Liver (tissue), 9 donors: ENCODE measurements around the gene TLL2. TPM values are rescaled to one million over a fixed set of nuclear protein-coding genes. Genes with fewer than 3 reads are reported as not detected.

Source experiments
- DNase-seq: peaks from one replicate; pipeline ENCODE4 v3.0.0-alpha.2; 2017; ENCODE audit warnings: low spot score
- H3K27ac ChIP-seq, 2 donors: one replicate each; pipeline ENCODE4 v1.7.0; 2013; ENCODE audit warnings: inconsistent platforms in 2 of 2, low read length in 2 of 2, control low read depth in 1 of 2, low read depth in 1 of 2, mild to moderate bottlenecking in 1 of 2
- H3K27me3 ChIP-seq, 4 donors: one replicate each; pipeline versions ENCODE4 v1.6.1 to v1.7.0; 2013; ENCODE audit warnings: low read length in 3 of 4, inconsistent platforms in 1 of 4, mild to moderate bottlenecking in 1 of 4, moderate library complexity in 1 of 4; ENCODE audit not compliant: control insufficient read depth in 4 of 4, insufficient read depth in 4 of 4
- H3K36me3 ChIP-seq, 4 donors: one replicate each; pipeline versions ENCODE4 v1.6.1 to v1.7.0; 2013; ENCODE audit warnings: low read length in 3 of 4, mild to moderate bottlenecking in 3 of 4, low read depth in 1 of 4, moderate library complexity in 1 of 4; ENCODE audit not compliant: control insufficient read depth in 4 of 4, insufficient read depth in 3 of 4
- H3K4me1 ChIP-seq, 4 donors: one replicate each; pipeline versions ENCODE4 v1.6.1 to v1.7.0; 2013; ENCODE audit warnings: low read length in 3 of 4, mild to moderate bottlenecking in 3 of 4, moderate library complexity in 1 of 4; ENCODE audit not compliant: control insufficient read depth in 4 of 4, insufficient read depth in 4 of 4
- H3K4me3 ChIP-seq, 3 donors: one replicate each; pipeline versions ENCODE4 v1.6.1 to v1.7.0; 2013; ENCODE audit warnings: low read length in 3 of 3, control low read depth in 1 of 3, low read depth in 1 of 3, mild to moderate bottlenecking in 1 of 3
- H3K9ac ChIP-seq, 2 donors: one replicate each; pipeline ENCODE4 v1.7.0; 2013; ENCODE audit warnings: low read length in 2 of 2, mild to moderate bottlenecking in 2 of 2, moderate library complexity in 2 of 2, control low read depth in 1 of 2, low read depth in 1 of 2
- H3K9me3 ChIP-seq, 4 donors: one replicate each; pipeline versions ENCODE4 v1.6.1 to v1.7.0; 2013; ENCODE audit warnings: low read length in 3 of 4; ENCODE audit not compliant: control insufficient read depth in 4 of 4
- EGR1 ChIP-seq, 2 donors: IDR thresholded peaks; 2 replicates each; pipeline ENCODE4 v1.6.1; 2016 to 2018; ENCODE audit warnings: antibody characterized with exemption in 2 of 2, low read depth in 2 of 2
- HNF4G ChIP-seq: IDR thresholded peaks from 2 replicates; pipeline ENCODE4 v1.6.1; 2016; ENCODE audit warnings: antibody characterized with exemption
- RAD21 ChIP-seq, 2 donors: IDR thresholded peaks; 2 replicates each; pipeline ENCODE4 v1.6.1; 2016; ENCODE audit warnings: antibody characterized with exemption in 2 of 2, mild to moderate bottlenecking in 2 of 2
- REST ChIP-seq: IDR thresholded peaks from 2 replicates; pipeline ENCODE4 v1.6.1; 2016; ENCODE audit warnings: antibody characterized with exemption, mild to moderate bottlenecking
- SP1 ChIP-seq: IDR thresholded peaks from 2 replicates; pipeline ENCODE4 v1.6.1; 2018; ENCODE audit warnings: antibody characterized with exemption, mild to moderate bottlenecking
- TAF1 ChIP-seq: conservative IDR thresholded peaks from 2 replicates; pipeline ENCODE4 v1.6.1; 2016; ENCODE audit warnings: antibody characterized with exemption, mild to moderate bottlenecking
- WGBS: extraction: QIAGEN DNeasy Blood & Tissue Kit; methylation state at CpG from one replicate; pipeline ENCODE4 v1.1.7; 2013; 5-methylcytosine and 5-hydroxymethylcytosine counted together
- polyA plus RNA-seq, 2 donors: library from polyadenylated mRNA; stranded (reverse) in 1 of 2; unstranded in 1 of 2; fragments of 200-250 nt in 1 of 2; fragments of >200 nt in 1 of 2; fragmentation: Nextera tagmentation in 1 of 2; extraction: Ambion mirVana in 1 of 2; gene quantifications; one replicate each; pipeline versions ENCODE4 v1.2.1 to v1.2.3, GENCODE V29; 2013 to 2015
- total RNA-seq, 2 donors: library from RNA; depleted of rRNA; stranded (reverse); fragments of >200 nt; gene quantifications; one replicate each; pipeline ENCODE4 v1.2.3, GENCODE V29; 2014
- TF ChIP-seq, protein P1 (sequence below): fragments of 150-350 bp; IDR thresholded peaks from 2 replicates; pipeline ENCODE4 v1.5.1; 2017; ENCODE audit warnings: improper control_type of control experiment, low read depth, low read length; ENCODE audit not compliant: missing input control
- TF ChIP-seq, protein P2 (sequence below): IDR thresholded peaks from 2 replicates; pipeline ENCODE4 v1.6.1; 2016; ENCODE audit warnings: antibody characterized with exemption
- donor health status: healthy.
- donor health status: healthy.
- donor health status: healthy.
- donor health status: healthy.
- donor health status: healthy.

Gene TLL2
- total and polyA plus RNA-seq, 4 donors = 0.06 to 0.19 (median 0.08) TPM; not detected in 1

DNA sequence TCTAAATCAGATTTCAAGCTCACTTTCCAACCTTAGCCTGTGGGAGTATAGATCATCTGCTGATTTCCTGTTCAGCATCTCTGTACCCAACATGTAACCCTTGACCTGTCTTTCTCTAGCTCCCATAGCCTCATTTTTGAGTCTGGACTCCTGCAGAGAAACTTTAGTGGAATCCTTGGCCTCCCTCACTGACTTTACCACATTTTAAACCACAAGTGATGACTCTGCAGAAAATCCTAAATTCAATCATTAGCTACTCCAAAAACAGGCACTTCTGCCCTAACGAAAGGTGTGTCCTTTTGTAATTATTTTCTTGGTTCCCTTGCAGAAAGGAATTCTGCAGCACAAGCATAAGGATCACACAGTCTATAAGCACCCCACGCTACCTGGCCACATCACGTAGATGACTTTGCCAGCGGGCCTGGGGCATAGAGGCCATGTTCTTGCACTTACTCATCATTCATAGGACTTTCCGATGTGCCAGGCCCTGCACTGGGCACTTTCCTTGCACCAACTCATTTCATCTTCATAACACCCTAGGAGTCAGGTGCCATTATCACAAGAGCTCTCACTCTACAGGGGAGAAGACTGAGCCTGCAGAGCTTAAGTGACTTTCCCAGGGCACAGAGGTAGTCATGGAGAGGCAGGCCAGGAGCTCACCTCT, 97.7 kb downstream of the TLL2 start:
- no peaks in the 10 kb centered on the region for H3K9me3 ChIP-seq
- H3K9ac ChIP-seq = no peak overlapping the region
- no peaks in the 10 kb centered on the region for H3K36me3 ChIP-seq
- H3K27ac ChIP-seq = no peak overlapping the region
- WGBS = 91% methylated on average over 5 of the region's 5 CpGs
- DNase-seq = no peak
- H3K27me3 ChIP-seq = peaks cover 0 to 9% (median 1%) of the 10 kb centered on the region in 4 donors
- no peak overlapping the region for H3K4me3 ChIP-seq
- TF ChIP-seq, protein P1, sequence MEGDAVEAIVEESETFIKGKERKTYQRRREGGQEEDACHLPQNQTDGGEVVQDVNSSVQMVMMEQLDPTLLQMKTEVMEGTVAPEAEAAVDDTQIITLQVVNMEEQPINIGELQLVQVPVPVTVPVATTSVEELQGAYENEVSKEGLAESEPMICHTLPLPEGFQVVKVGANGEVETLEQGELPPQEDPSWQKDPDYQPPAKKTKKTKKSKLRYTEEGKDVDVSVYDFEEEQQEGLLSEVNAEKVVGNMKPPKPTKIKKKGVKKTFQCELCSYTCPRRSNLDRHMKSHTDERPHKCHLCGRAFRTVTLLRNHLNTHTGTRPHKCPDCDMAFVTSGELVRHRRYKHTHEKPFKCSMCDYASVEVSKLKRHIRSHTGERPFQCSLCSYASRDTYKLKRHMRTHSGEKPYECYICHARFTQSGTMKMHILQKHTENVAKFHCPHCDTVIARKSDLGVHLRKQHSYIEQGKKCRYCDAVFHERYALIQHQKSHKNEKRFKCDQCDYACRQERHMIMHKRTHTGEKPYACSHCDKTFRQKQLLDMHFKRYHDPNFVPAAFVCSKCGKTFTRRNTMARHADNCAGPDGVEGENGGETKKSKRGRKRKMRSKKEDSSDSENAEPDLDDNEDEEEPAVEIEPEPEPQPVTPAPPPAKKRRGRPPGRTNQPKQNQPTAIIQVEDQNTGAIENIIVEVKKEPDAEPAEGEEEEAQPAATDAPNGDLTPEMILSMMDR = no peak
- no peak for TF ChIP-seq TAF1
- TF ChIP-seq, protein P2, sequence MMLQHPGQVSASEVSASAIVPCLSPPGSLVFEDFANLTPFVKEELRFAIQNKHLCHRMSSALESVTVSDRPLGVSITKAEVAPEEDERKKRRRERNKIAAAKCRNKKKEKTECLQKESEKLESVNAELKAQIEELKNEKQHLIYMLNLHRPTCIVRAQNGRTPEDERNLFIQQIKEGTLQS = no peak
- H3K4me1 ChIP-seq = no peaks in the 10 kb centered on the region

DNA sequence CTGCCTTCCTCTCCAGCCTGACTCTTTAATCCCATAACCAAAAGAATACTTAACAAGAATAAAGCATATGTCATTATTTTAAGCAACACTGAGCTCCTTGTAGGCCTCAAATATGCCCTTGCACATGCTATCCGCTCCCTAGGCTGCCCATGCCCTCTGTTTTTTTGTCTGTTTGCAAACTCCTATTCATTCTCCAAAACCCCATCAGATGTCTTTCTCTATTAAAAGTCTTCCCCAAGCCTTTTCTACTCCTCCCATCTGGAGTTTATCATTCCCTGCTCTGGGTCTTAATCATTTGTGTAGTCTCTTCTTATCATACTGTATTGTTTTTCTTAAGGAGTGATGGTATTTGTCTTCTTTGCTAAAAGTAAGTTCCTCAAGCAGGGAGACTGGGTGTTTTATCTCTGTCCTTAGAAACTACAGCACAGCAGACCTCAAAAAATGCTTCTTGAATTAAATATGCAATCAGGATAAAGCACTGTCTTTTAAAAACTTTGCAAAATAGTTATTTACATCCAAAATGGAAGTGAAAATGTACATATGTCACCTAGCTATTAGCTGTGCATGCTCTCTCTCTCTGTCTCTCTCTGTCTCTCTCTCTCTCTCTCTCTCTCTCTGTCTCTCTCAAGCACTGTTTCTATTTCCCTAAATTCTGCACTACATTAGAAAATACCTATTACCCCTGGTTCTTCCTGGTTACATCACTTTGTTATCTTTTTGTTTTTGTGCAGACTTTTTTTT, 98.4 kb downstream of the TLL2 start:
- Histone ChIP-seq H3K27ac (no peak overlapping the region), H3K27me3 (peaks cover 0 to 9% (median 1%) of the 10 kb centered on the region in 4 donors), H3K4me3 (no peak overlapping the region), H3K9ac (no peak overlapping the region), H3K9me3 (no peaks in the 10 kb centered on the region), H3K4me1 (no peaks in the 10 kb centered on the region), H3K36me3 (no peaks in the 10 kb centered on the region)
- 97% methylated on average over 1 of the region's 1 CpG for WGBS
- DNase-seq = no peak
- TF ChIP-seq SP1 (no peak), EGR1 (IDR thresholded peaks at IDR 0.05; ENCODE audit: low read depth in 2 of 2) (no peak), HNF4G (no peak), RAD21 (IDR thresholded peaks at IDR 0.05) (no peak)
- TF ChIP-seq, protein P2 = no peak

GRCh38 chr10:96414303-96414702, 99.4 kb downstream of the TLL2 start:
- H3K9me3 ChIP-seq = no peaks in the 10 kb centered on the region
- peaks cover 0 to 13% (median 1%) of the 10 kb centered on the region in 4 donors for H3K27me3 ChIP-seq
- no peak overlapping the region for H3K9ac ChIP-seq
- no peak for TF ChIP-seq REST
- TF ChIP-seq TAF1 = no peak
- TF ChIP-seq HNF4G = no peak
- 92% methylated on average over 5 of the region's 5 CpGs for WGBS
- no peak overlapping the region for H3K4me3 ChIP-seq
- no peaks in the 10 kb centered on the region for H3K4me1 ChIP-seq
- DNase-seq = no peak
- no peak overlapping the region for H3K27ac ChIP-seq
- H3K36me3 ChIP-seq = no peaks in the 10 kb centered on the region
